ENCODE results near the gene ZNF324B. TPM values are rescaled to one million over a fixed set of nuclear protein-coding genes. Genes with fewer than 3 reads are reported as not detected.

Gene ZNF324B
- total RNA-seq, 4 donors from 2014 or later = 4.3 to 12.8 (median 8.6) TPM

DNA sequence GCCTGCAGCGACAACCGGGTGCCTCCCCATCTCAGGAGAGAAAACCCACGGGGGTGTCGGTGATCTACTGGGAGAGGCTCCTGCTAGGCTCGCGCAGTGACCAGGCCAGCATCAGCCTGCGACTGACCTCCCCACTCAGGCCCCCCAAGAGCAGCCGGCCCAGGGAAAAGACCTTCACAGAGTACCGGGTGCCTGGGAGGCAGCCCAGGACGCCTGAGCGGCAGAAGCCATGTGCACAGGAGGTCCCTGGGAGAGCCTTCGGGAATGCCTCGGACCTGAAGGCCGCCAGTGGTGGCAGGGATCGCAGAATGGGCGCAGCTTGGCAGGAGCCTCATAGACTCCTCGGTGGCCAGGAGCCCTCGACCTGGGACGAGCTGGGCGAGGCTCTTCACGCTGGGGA, 3.9 kb downstream of the ZNF324B start:
- ATAC-seq = no peak
- H3K27me3 ChIP-seq = no peaks in the 10 kb centered on the region
- WGBS, 2 donors (ENCODE audit: low coverage in 1 of 2) = no CpG with 5 or more reads among the region's 21 CpGs
- H3K36me3 ChIP-seq = peaks cover 0 to 54% of the 10 kb centered on the region in 2 donors
- no peak overlapping the region for H3K4me3 ChIP-seq
- TF ChIP-seq EP300 (IDR thresholded peaks at IDR 0.05) (no peak), POLR2AphosphoS5 (IDR thresholded peaks at IDR 0.05) (no peak), POLR2A (IDR thresholded peaks at IDR 0.05) (no peak)
- TF ChIP-seq, protein P1, sequence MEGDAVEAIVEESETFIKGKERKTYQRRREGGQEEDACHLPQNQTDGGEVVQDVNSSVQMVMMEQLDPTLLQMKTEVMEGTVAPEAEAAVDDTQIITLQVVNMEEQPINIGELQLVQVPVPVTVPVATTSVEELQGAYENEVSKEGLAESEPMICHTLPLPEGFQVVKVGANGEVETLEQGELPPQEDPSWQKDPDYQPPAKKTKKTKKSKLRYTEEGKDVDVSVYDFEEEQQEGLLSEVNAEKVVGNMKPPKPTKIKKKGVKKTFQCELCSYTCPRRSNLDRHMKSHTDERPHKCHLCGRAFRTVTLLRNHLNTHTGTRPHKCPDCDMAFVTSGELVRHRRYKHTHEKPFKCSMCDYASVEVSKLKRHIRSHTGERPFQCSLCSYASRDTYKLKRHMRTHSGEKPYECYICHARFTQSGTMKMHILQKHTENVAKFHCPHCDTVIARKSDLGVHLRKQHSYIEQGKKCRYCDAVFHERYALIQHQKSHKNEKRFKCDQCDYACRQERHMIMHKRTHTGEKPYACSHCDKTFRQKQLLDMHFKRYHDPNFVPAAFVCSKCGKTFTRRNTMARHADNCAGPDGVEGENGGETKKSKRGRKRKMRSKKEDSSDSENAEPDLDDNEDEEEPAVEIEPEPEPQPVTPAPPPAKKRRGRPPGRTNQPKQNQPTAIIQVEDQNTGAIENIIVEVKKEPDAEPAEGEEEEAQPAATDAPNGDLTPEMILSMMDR (IDR thresholded peaks at IDR 0.05) = no peak
- peaks cover 0 to 20% (median 0%) of the 10 kb centered on the region in 3 donors for H3K4me1 ChIP-seq
- no peaks in the 10 kb centered on the region for H3K9me3 ChIP-seq
- no peak overlapping the region for H3K27ac ChIP-seq

DNA sequence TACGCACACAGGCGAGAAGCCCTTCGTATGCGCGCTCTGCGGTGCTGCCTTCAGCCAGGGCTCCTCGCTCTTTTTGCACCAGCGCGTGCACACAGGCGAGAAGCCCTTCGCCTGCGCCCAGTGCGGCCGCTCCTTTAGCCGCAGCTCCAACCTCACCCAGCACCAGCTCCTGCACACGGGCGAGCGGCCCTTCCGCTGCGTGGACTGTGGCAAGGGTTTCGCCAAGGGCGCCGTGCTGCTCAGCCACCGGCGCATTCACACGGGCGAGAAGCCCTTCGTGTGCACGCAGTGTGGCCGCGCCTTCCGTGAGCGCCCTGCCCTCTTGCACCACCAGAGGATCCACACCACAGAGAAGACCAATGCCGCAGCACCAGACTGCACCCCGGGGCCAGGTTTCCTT, 4.7 kb downstream of the ZNF324B start:
- Histone ChIP-seq H3K27ac (no peak overlapping the region), H3K9me3 (no peaks in the 10 kb centered on the region), H3K36me3 (peaks cover 0 to 54% of the 10 kb centered on the region in 2 donors), H3K4me1 (peaks cover 0 to 15% (median 0%) of the 10 kb centered on the region in 3 donors), H3K4me3 (no peak overlapping the region), H3K27me3 (no peaks in the 10 kb centered on the region)
- ATAC-seq = no peak
- no peak for TF ChIP-seq POLR2AphosphoS5 (IDR thresholded peaks at IDR 0.05)
- no CpG with 5 or more reads among the region's 35 CpGs for WGBS, 2 donors (ENCODE audit: low coverage in 1 of 2)

DNA sequence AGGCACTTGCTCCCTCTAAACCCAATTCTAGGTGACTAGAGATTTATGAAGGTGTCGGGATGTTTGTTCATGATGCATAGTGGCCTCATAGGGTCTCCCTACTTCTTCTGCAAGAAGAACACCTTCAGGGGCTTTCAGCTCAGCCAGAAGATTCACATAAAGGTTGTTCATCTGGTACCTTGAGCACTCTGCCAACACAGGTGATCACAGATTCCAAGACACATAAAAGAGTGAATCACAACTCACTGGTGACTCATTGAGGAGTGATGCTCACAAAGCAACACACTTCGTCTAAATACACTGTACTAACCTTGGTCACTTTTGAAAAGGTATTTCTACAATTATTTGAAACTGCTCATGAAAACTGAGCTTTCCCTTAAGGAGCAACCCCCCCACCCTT, 8.6 kb downstream of the ZNF324B start:
- Histone ChIP-seq H3K4me1 (no peaks in the 10 kb centered on the region), H3K9me3 (no peaks in the 10 kb centered on the region), H3K4me3 (no peak overlapping the region), H3K36me3 (peaks cover 0 to 38% of the 10 kb centered on the region in 2 donors), H3K27ac (no peak overlapping the region), H3K27me3 (no peaks in the 10 kb centered on the region)
- ATAC-seq = no peak
- 87 to 100% methylated on average over 1 to 2 of the region's 2 CpGs for WGBS, 2 donors (ENCODE audit: low coverage in 1 of 2)
- no peak for TF ChIP-seq POLR2AphosphoS5 (IDR thresholded peaks at IDR 0.05)
- no peak for TF ChIP-seq POLR2A (IDR thresholded peaks at IDR 0.05)
- TF ChIP-seq, protein P1 (IDR thresholded peaks at IDR 0.05) = no peak
- no peak for TF ChIP-seq EP300 (IDR thresholded peaks at IDR 0.05)

DNA sequence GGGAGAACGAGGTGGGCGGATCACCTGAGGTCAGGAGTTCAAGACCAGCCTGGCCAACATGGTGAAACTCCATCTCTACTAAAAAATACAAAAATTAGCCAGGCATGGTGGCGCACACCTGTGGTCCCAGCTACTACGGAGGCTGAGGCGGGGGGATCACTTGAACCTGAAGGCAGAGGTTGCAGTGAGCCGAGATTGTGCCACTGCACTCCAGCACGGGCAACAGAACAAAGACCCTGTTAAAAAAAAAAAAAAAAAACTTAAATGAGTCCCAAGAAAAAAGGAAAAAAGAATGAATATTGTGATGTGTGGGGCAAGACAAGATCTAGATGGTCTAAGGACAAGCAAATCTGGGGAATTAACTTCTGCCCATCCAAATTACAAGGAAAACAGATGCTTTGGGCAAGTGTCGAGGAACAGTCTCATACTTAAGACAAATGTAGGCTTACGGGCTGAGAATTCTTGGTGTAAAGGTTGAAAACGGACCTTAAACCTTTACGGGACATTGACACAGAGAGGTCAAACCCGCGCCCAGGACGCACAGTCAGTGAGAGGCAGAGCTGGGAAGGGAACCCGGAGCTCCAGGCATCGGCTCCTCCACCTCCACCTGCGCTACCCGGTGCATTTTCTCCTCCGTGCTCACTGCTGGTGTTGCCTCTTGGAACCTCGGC, 14.8 kb downstream of the ZNF324B start:
- ATAC-seq = peak; percentile 35
- Histone ChIP-seq H3K9me3 (no peaks in the 10 kb centered on the region), H3K4me1 (peaks cover 0 to 25% (median 3%) of the 10 kb centered on the region in 3 donors), H3K27me3 (no peaks in the 10 kb centered on the region), H3K27ac (peak overlapping the region in 1 of 4 donors; percentile 88), H3K4me3 (peak overlapping the region; percentile 12 to 68), H3K36me3 (peaks cover 0 to 21% of the 10 kb centered on the region in 2 donors)
- 23 to 32% methylated on average over 14 to 19 of the region's 20 CpGs for WGBS, 2 donors (ENCODE audit: low coverage in 1 of 2)
- TF ChIP-seq POLR2AphosphoS5 (IDR thresholded peaks at IDR 0.05) (no peak), POLR2A (IDR thresholded peaks at IDR 0.05) (no peak)
- TF ChIP-seq, protein P1 (IDR thresholded peaks at IDR 0.05) = no peak

DNA sequence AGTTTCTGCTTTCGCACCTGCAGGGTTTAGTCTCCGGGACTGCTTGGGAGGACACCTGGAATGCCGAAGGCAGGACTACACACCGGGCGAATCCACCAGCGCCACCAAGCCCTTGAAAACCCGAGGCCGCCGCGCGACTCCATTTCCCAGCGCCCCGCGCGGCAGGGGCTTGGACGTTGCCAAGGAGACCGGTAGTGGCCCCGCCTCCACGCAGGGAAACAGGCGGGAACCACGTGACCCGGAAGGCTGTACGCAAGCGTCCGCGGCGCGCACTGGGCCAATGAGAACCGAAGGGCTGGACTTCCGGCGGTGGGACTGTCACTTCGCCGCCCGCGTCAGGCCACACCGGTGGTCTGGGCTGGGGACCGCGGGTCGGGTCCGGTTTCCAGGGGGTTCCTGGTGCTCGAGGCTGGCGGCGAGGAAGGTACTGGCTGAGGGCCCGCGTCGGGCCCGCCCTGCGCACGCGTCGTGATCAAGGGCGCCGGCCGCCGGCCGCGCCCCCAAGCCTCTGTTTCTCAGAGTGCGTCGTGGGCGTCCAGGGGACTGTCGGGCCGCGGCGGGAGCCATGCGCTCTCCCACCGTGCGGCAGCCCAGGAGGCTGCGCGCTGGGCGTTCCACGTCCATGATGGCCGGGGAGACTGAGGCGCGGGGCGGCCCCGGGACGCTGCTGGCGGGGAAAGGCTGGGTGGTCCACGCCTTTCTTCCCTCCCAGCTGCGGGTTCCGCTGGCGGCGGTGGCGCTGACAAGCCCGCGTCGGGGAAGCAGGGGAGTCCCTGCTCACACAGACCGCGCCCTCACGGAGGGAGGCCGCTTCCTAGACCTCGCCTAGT, 15.6 kb downstream of the ZNF324B start, which contains the start of gene ZNF324:
Gene ZNF324, plus strand, starts transcription at position 321 of the 830 bp plus-strand sequence. CDS start 2,106 bp downstream, outside the sequence.
- Histone ChIP-seq H3K27me3 (no peaks in the 10 kb centered on the region), H3K9me3 (no peaks in the 10 kb centered on the region), H3K27ac (peak within 1 kb of the TSS; percentile 56 to 88 (median 84)), H3K36me3 (peaks cover 0 to 27% of the 10 kb centered on the region in 2 donors), H3K4me1 (peaks cover 0 to 25% (median 3%) of the 10 kb centered on the region in 3 donors), H3K4me3 (peak within 1 kb of the TSS; percentile 68 to 90)
- WGBS, 2 donors (ENCODE audit: low coverage in 1 of 2) = 0 to 6% methylated on average over 1 to 10 of the region's 92 CpGs
- peak; percentile 59 to 63 for TF ChIP-seq POLR2A (IDR thresholded peaks at IDR 0.05)
- TF ChIP-seq EP300 (IDR thresholded peaks at IDR 0.05) = no peak
- TF ChIP-seq, protein P1 (IDR thresholded peaks at IDR 0.05) = no peak
- peak; percentile 55 for TF ChIP-seq POLR2AphosphoS5 (IDR thresholded peaks at IDR 0.05)
- ATAC-seq = peak; percentile 99
